ENCODE results near the gene OPCML.

OPCML gene

DNA sequence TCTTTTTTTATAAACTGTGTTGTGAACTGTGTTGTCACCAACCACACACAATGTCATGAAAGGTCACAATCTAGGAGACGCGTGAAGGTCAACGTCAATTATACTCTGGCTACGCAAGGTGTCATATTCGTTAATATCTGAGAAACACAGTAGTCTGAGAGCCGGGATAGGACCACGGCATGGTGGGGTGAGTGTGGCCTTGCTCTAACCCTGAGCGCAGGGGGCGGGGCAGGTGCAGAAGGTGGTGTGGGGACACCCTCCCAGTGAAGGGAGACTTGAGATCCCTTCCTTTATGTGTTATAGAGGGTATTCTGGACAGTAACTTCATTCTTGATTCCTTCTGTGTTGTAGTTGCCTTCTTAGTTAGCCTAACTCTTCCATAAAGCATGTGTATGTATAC is 883.0 kb downstream of the OPCML start:
- TF ChIP-seq, protein P1, sequence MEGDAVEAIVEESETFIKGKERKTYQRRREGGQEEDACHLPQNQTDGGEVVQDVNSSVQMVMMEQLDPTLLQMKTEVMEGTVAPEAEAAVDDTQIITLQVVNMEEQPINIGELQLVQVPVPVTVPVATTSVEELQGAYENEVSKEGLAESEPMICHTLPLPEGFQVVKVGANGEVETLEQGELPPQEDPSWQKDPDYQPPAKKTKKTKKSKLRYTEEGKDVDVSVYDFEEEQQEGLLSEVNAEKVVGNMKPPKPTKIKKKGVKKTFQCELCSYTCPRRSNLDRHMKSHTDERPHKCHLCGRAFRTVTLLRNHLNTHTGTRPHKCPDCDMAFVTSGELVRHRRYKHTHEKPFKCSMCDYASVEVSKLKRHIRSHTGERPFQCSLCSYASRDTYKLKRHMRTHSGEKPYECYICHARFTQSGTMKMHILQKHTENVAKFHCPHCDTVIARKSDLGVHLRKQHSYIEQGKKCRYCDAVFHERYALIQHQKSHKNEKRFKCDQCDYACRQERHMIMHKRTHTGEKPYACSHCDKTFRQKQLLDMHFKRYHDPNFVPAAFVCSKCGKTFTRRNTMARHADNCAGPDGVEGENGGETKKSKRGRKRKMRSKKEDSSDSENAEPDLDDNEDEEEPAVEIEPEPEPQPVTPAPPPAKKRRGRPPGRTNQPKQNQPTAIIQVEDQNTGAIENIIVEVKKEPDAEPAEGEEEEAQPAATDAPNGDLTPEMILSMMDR (IDR thresholded peaks at IDR 0.05; ENCODE audit: extremely low read depth, missing control alignments): no peak
- no peak for DNase-seq (ENCODE audit: low spot score)

DNA sequence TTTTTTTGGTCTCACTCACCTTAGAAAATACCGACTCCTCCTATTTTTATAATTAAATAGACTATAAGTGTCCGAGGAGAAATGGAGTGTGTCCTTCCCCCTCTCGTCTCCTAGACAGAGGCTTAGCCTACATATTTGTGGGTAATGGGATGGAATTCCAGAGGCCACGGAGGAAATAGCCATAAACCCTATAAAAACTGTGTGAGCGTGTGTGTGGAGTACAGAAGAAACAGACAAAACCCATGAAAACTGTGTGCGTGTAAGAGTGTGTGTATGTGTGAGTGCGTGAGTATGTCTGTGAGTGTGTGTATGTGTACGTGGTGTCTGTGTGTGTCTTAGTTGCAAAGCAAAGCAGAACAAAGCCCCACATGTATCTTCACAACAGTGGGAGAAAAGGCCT is 883.5 kb downstream of the OPCML start:
- DNase-seq (ENCODE audit: low spot score): no peak
- TF ChIP-seq, protein P1 (IDR thresholded peaks at IDR 0.05; ENCODE audit: extremely low read depth, missing control alignments): no peak

DNA sequence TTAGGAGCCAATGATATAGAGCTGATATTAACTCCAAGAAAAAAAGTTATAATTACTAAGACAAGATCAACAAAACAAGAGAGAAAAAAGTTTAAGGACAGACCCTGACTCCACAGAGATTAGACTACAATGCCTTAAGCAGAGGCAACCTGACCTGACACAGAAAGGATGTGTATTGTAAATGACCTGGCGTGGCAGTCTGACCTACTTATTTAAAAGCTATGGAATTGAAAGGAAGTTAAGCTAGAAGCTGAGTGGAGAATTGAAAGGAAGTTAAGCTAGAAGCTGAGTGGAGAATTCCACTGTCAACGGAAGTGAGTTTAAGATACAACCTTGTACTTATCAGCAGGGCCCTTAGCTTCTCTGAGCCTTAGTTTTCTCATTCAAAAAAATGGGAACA is 885.4 kb downstream of the OPCML start:
- TF ChIP-seq, protein P1 (IDR thresholded peaks at IDR 0.05; ENCODE audit: extremely low read depth, missing control alignments): no peak

DNA sequence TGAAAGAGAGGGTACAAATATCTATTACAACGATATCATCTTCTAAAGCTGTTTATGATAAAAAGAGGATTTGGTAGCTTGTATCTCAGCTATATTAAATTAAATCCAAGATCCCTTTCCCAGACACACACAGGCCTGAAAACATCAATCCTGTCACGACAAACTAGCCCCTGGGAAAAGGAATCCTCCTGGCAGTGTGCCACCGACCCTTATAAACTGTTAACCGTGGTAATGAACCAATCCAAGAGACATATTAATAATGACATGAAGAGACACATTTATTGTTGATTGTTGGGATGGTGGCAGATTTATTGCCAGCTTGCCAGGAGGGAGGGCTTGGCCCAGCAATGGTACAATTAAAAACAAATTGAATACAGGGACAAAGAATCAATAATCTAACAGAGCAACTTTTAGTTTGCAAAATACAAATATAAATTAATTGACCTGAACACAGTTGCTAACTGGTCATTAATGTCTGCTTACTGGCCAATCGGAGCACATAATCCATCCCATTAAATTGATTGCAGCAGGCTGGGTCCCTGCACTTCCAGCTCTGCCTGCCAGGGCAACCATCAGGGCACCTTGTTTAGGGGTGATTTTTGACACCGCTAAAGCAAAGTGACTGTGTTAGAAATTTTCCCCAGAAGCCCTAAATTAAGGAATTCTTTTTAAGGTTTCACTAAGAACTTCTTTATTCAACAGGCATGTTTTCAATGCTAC is 887.6 kb downstream of the OPCML start:
- DNase-seq (ENCODE audit: low spot score): no peak
- TF ChIP-seq, protein P1 (IDR thresholded peaks at IDR 0.05; ENCODE audit: extremely low read depth, missing control alignments): no peak

More for the DNA sequence above, 885.4 kb downstream of the OPCML start:
- no peak for DNase-seq (ENCODE audit: low spot score)

DNA sequence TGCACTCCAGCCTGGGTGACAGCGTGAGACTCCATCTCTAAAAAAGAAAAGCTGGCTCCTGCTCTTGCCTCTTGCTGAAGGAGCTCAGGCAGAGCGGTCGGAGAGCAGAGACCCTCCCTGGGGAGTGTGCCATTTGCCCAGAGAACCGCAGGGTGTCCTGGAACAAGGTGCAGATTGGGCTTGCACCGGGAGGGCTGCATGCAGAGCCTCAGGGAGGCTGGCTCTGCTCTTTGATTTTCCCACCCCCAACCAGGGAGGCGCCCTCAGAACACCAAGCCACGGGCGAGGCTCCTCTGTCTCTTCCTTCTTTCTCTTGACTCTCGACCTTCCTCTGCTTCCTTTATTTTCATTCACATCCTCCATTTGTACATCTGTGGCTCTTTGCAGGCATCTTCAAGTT is 889.1 kb downstream of the OPCML start:
- TF ChIP-seq, protein P1 (IDR thresholded peaks at IDR 0.05; ENCODE audit: extremely low read depth, missing control alignments): no peak
- no peak for DNase-seq (ENCODE audit: low spot score)

DNA sequence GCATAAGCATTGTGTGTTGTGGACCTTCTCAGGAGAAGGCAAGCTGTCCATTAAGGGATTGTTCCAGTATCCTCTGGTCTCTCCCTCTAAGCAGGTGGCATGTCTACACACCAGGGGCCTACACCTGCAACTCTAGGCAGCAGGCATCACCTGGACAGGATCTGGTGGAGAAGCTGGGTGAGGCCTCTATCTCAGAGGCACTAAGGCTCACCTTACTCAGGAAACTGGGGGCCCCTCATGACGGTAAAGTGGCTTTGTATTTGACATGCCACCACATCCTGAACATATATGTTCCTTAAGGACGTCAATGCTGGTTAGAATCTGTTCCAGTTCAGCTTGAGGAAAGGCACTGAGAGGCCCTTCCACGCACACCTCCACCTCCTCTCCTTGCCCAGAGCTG is 891.3 kb downstream of the OPCML start:
- TF ChIP-seq, protein P1 (IDR thresholded peaks at IDR 0.05; ENCODE audit: extremely low read depth, missing control alignments): no peak
- no peak for DNase-seq (ENCODE audit: low spot score)

DNA sequence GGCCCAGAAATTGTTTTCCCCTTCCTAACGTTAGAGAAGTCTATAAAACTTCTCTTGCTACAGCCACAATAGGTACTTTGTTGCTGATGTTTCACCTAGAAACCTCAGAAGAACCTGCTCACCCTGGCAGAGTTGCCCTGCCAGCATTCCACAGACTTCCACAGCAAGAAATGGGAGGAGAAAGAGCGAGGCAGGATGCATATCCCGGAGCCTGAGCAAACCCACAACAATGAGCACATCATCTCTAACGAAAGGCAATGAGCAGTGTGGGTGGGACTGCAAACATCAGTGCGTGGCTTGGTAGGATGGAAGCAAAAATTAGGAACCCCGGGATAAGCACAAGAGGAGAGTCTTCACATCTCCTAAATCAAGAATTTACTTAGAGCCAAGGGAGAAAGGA is 892.3 kb downstream of the OPCML start:
- TF ChIP-seq, protein P1 (IDR thresholded peaks at IDR 0.05; ENCODE audit: extremely low read depth, missing control alignments): no peak
- no peak for DNase-seq (ENCODE audit: low spot score)
